ENCODE data around the gene ZBED4.

Gene ZBED4

GRCh38 chr22:49903322-49904039 is 49.8 kb downstream of the ZBED4 start:
- no peak for DNase-seq

- DNase-seq = no peak
These were observed 50.4 kb downstream of the ZBED4 start for GRCh38 chr22:49904040-49904369.

- DNase-seq = no peak
These were observed 51.8 kb downstream of the ZBED4 start for GRCh38 chr22:49905465-49905864.

GRCh38 chr22:49906071-49906798 is 52.6 kb downstream of the ZBED4 start:
- no peak for DNase-seq

GRCh38 chr22:49906799-49907290 is 53.2 kb downstream of the ZBED4 start:
- DNase-seq = no peak

GRCh38 chr22:49907807-49908206 is 54.2 kb downstream of the ZBED4 start:
- DNase-seq = no peak

- no peak for DNase-seq
These were observed 56.0 kb downstream of the ZBED4 start for GRCh38 chr22:49909476-49910205.

GRCh38 chr22:49910229-49911155 is 56.8 kb downstream of the ZBED4 start:
- no peak for DNase-seq

GRCh38 chr22:49911881-49912625 is 58.4 kb downstream of the ZBED4 start:
- DNase-seq = no peak

- DNase-seq = no peak
These were observed 59.4 kb downstream of the ZBED4 start for GRCh38 chr22:49913026-49913425.

GRCh38 chr22:49913446-49913845 is 59.8 kb downstream of the ZBED4 start:
- no peak for DNase-seq

GRCh38 chr22:49914256-49914655 is 60.6 kb downstream of the ZBED4 start:
- DNase-seq = no peak

GRCh38 chr22:49915610-49916009 is 62.0 kb downstream of the ZBED4 start:
- no peak for DNase-seq

GRCh38 chr22:49916831-49917230 is 63.2 kb downstream of the ZBED4 start:
- no peak for DNase-seq

- DNase-seq = peak; percentile 96
These were observed 64.6 kb downstream of the ZBED4 start, which contains the start of the genes ALG12 and CRELD2 for GRCh38 chr22:49917974-49918910. Gene ALG12 (minus strand): TSS chr22:49918438. CDS start chr22:49913765, 4,673 bp downstream. Gene CRELD2 (plus strand): TSS chr22:49918634. CDS start chr22:49918770, 136 bp downstream.

- DNase-seq = no peak
These were observed 65.6 kb downstream of the ZBED4 start for GRCh38 chr22:49918911-49919881.

GRCh38 chr22:49920859-49921258 is 67.2 kb downstream of the ZBED4 start:
- DNase-seq = no peak

GRCh38 chr22:49921508-49922278 is 68.0 kb downstream of the ZBED4 start:
- DNase-seq = no peak
